GM12878 (cell line): Measurements from ENCODE around the gene SHQ1. TPM values are rescaled to one million over a fixed set of nuclear protein-coding genes. Genes with fewer than 3 reads are reported as not detected.
"Not testable (repeated sequence)": the region's sequence is repeated elsewhere in the genome, so short reads cannot be mapped to it uniquely, and the experiment has no call there.

Experiments used
- ATAC-seq: fragments of 200-7000 bp; cut with Tn5 transposase; 3 replicates; pipeline ENCODE4 v1.9.1; 2020; ENCODE audit warnings: mild to moderate bottlenecking, moderate library complexity
- BruUV-seq: library from RNA; stranded (reverse); fragments of 400-500 nt; replicated peaks from 2 replicates; lab custom pipeline; 2021; lab: Mats Ljungman, UMichigan
- CTCF ChIA-PET: fragments of 300-600 bp; sonication (Branson Sonifier 250); formaldehyde crosslinking; extraction: SDS; loops from one replicate; lab custom pipeline; 2021; ENCODE audit warnings: inconsistent platforms; lab: Yijun Ruan, JAX
- POLR2A ChIA-PET: fragments of 350-600 bp; formaldehyde crosslinking; extraction: SDS; loops from one replicate; lab custom pipeline; 2021; ENCODE audit warnings: inconsistent platforms; lab: Charles Lee
- RAD21 ChIA-PET: fragments of 300-600 bp; sonication (Branson Sonifier 250); formaldehyde crosslinking; loops from one replicate; lab custom pipeline; 2023; ENCODE audit warnings: antibody characterized with exemption; ENCODE audit not compliant: unreplicated experiment; lab: Charles Lee
- SMC1A ChIA-PET: fragments of 300-600 bp; sonication (Branson Sonifier 250); formaldehyde crosslinking; loops from one replicate; lab custom pipeline; 2023; ENCODE audit not compliant: unreplicated experiment, uncharacterized antibody; lab: Charles Lee
- DNase-seq: peaks from one replicate; pipeline ENCODE4 v3.0.0-alpha.2; 2011; ENCODE audit warnings: low read depth, low spot score
- FAIRE-seq: peaks from 3 replicates; lab custom pipeline; 2011; peaks lifted over from hg19 to GRCh38; lab: Jason Lieb, UNC
- H2AFZ ChIP-seq: 2 replicates; pipeline ENCODE4 v1.6.0; 2011; ENCODE audit warnings: low read depth, low read length, control low read depth; ENCODE audit not compliant: control insufficient read depth
- H3K27ac ChIP-seq: 2 replicates; pipeline ENCODE4 v1.5.1; 2011; ENCODE audit warnings: control low read depth; ENCODE audit not compliant: control insufficient read depth, insufficient read depth
- H3K27me3 ChIP-seq, 2 experiments: replicated peaks in 1 of 2; 2 replicates each; pipeline versions ENCODE4 v1.6.0 to v1.6.1; 2011; ENCODE audit warnings: low read length in 1 of 2; ENCODE audit not compliant: control insufficient read depth in 2 of 2, insufficient read depth in 2 of 2
- H3K36me3 ChIP-seq, 2 experiments: 2 replicates each; pipeline ENCODE4 v1.5.1; 2011; ENCODE audit warnings: low read length in 1 of 2; ENCODE audit not compliant: control insufficient read depth in 2 of 2, insufficient read depth in 2 of 2
- H3K4me1 ChIP-seq: 2 replicates; pipeline ENCODE4 v1.6.1; 2011; ENCODE audit warnings: mild to moderate bottlenecking, low read length, moderate library complexity, mixed read lengths; ENCODE audit not compliant: control insufficient read depth, insufficient read depth
- H3K4me2 ChIP-seq: 2 replicates; pipeline ENCODE4 v1.6.0; 2011; ENCODE audit warnings: control low read depth; ENCODE audit not compliant: control insufficient read depth, insufficient read depth
- H3K4me3 ChIP-seq: fragments of 200-600 bp; sonication (generic); 2 replicates; pipeline ENCODE4 v1.5.1; 2016
- H3K79me2 ChIP-seq: 2 replicates; pipeline ENCODE4 v1.6.0; 2011; ENCODE audit warnings: low read length; ENCODE audit not compliant: control insufficient read depth, insufficient read depth
- H3K9ac ChIP-seq: 2 replicates; pipeline ENCODE4 v1.8.0; 2011; ENCODE audit warnings: low read length, control low read depth, mixed read lengths; ENCODE audit not compliant: control insufficient read depth, insufficient read depth
- H3K9me3 ChIP-seq: replicated peaks from 3 replicates; pipeline ENCODE4 v1.5.1; 2011; ENCODE audit warnings: mild to moderate bottlenecking, low read length; ENCODE audit not compliant: control insufficient read depth, insufficient read depth
- H4K20me1 ChIP-seq: 2 replicates; pipeline ENCODE4 v1.6.0; 2011; ENCODE audit not compliant: control insufficient read depth, insufficient read depth
- WGBS: methylation state at CpG from one replicate; pipeline ENCODE4 v1.1.6; 2016; ENCODE audit warnings: low lambda C conversion rate; ENCODE audit not compliant: insufficient replicate concordance, insufficient coverage; ENCODE audit errors: missing lambda C conversion rate; 5-methylcytosine and 5-hydroxymethylcytosine counted together
- in situ Hi-C: fragments of 300-500 bp; cut with MboI; formaldehyde crosslinking; loops from 9 replicates; pipeline ENCODE4 v1.14.3; 2018; ENCODE audit warnings: mixed read lengths
- intact Hi-C: fragments of 100-400 bp; cut with micrococcal nuclease; formaldehyde crosslinking; loops from one replicate; pipeline ENCODE4 v1.14.2; 2022; ENCODE audit not compliant: unreplicated experiment
- polyA plus RNA-seq, 11 experiments: library from polyadenylated mRNA; depleted of rRNA in 4 of 11; unstranded in 6 of 11; stranded (reverse) in 5 of 11; fragments of >200 nt; fragmentation: Nextera tagmentation in 4 of 11; fragmentation: Illumina TruSeq in 1 of 11; extraction: Ambion mirVana in 4 of 11; extraction: Trizol in 1 of 11; gene quantifications; 1 replicate in 1 of 11; 2 replicates in 10 of 11; pipeline versions ENCODE4 v1.2.1 to v1.2.3, GENCODE V29; 2011 to 2016; ENCODE audit warnings: inconsistent platforms in 2 of 11, missing spikeins in 2 of 11, low read depth in 1 of 11
- total RNA-seq, 4 experiments: library from RNA; depleted of rRNA in 3 of 4; stranded (reverse); fragments of >200 nt in 3 of 4; fragmentation: Illumina TruSeq in 1 of 4; extraction: Trizol in 1 of 4; gene quantifications; 2 replicates each; pipeline versions ENCODE4 v1.2.1 to v1.2.3, GENCODE V29; 2013 to 2021

SHQ1 gene
- total and polyA plus RNA-seq, 10 of the 15 experiments (the other 5 are each of a cell fraction or from before 2014, with no cell fraction given), result 12.6 to 51.7 (median 24.5) TPM

DNA sequence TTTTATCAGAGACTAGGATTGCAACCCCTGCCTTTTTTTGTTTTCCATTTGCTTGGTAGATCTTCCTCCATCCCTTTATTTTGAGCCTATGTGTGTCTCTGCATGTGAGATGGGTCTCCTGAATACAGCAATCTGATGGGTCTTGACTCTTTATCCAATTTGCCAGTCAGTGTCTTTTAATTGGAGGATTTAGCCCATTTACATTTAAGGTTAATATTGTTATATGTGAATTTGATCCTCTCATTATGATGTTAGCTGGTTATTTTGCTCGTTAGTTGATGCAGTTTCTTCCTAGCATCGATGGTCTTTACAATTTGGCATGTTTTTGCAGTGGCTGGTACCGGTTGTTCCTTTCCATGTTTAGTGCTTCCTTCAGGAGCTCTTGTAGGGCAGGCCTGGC lies 134.1 kb downstream of the SHQ1 start:
- H3K4me3 ChIP-seq, H3K79me2 ChIP-seq, FAIRE-seq, H2AFZ ChIP-seq, H3K9me3 ChIP-seq, H3K4me2 ChIP-seq, intact Hi-C loops, in situ Hi-C loops, ATAC-seq, H3K9ac ChIP-seq, POLR2A ChIA-PET, H3K4me1 ChIP-seq, DNase-seq, H3K36me3 ChIP-seq, RAD21 ChIA-PET, H4K20me1 ChIP-seq, H3K27me3 ChIP-seq, H3K27ac ChIP-seq, SMC1A ChIA-PET, BruUV-seq, CTCF ChIA-PET: not testable (repeated sequence)
- WGBS, result 41% methylated on average over 2 of the region's 3 CpGs

DNA sequence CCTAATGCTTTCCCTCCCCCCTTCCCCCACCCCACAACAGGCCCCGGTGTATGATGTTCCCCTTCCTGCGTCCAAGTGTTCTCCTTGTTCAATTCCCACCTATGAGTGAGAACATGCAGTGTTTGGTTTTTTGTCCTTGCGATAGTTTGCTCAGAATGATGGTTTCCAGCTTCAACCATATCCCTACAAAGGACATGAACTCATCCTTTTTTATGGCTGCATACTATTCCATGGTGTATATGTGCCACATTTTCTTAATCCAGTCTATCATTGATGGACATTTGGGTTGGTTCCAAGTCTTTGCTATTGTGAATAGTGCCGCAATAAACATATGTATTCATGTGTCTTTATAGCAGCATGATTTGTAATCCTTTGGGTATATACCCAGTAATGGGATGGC lies 137.8 kb downstream of the SHQ1 start:
- H3K9ac ChIP-seq, FAIRE-seq, intact Hi-C loops, CTCF ChIA-PET, RAD21 ChIA-PET, H3K79me2 ChIP-seq, H3K4me2 ChIP-seq, H3K9me3 ChIP-seq, H3K27ac ChIP-seq, SMC1A ChIA-PET, H3K4me1 ChIP-seq, H3K27me3 ChIP-seq, ATAC-seq, H4K20me1 ChIP-seq, H3K36me3 ChIP-seq, H3K4me3 ChIP-seq, DNase-seq, BruUV-seq, H2AFZ ChIP-seq, POLR2A ChIA-PET, in situ Hi-C loops: not testable (repeated sequence)
- 63% methylated on average over 2 of the region's 4 CpGs for WGBS
